HG02938 (cell line): ENCODE results near the gene PLEKHO2.
A peak's percentile ranks its signal among the peaks of the same experiment; 100 is the strongest.

Source experiments
- ATAC-seq: cut with Tn5 transposase; IDR thresholded peaks from one replicate; pipeline ENCODE4 v1.9.1; 2021; ENCODE audit warnings: mild to moderate bottlenecking, moderate library complexity; ENCODE audit not compliant: unreplicated experiment

PLEKHO2 gene

GRCh38 chr15:64891561-64891960, 49.8 kb downstream of the PLEKHO2 start:
- no peak for ATAC-seq

GRCh38 chr15:64892847-64893403, 51.2 kb downstream of the PLEKHO2 start:
- ATAC-seq: no peak

GRCh38 chr15:64893481-64894394, 52.0 kb downstream of the PLEKHO2 start:
- ATAC-seq: peak; percentile 48

- no peak for ATAC-seq
These were observed 52.8 kb downstream of the PLEKHO2 start for GRCh38 chr15:64894395-64895056.

GRCh38 chr15:64895285-64896065, 53.8 kb downstream of the PLEKHO2 start:
- ATAC-seq: no peak

GRCh38 chr15:64896371-64897069, 54.8 kb downstream of the PLEKHO2 start:
- no peak for ATAC-seq

- ATAC-seq: no peak
These were observed 55.8 kb downstream of the PLEKHO2 start for GRCh38 chr15:64897345-64897985.

GRCh38 chr15:64898406-64898805, 56.7 kb downstream of the PLEKHO2 start:
- no peak for ATAC-seq

- no peak for ATAC-seq
These were observed 59.4 kb downstream of the PLEKHO2 start for GRCh38 chr15:64901141-64901540.

GRCh38 chr15:64901914-64902313, 60.2 kb downstream of the PLEKHO2 start:
- ATAC-seq: no peak

GRCh38 chr15:64902863-64903262, 61.1 kb downstream of the PLEKHO2 start:
- ATAC-seq: no peak

- no peak for ATAC-seq
These were observed 61.7 kb downstream of the PLEKHO2 start for GRCh38 chr15:64903326-64903950.

- ATAC-seq: no peak
These were observed 62.5 kb downstream of the PLEKHO2 start for GRCh38 chr15:64904189-64904588.

- ATAC-seq: no peak
These were observed 63.6 kb downstream of the PLEKHO2 start for GRCh38 chr15:64905119-64905831.

- ATAC-seq: no peak
These were observed 64.2 kb downstream of the PLEKHO2 start for GRCh38 chr15:64905941-64906340.

GRCh38 chr15:64906402-64906801, 64.7 kb downstream of the PLEKHO2 start:
- ATAC-seq: no peak

- no peak for ATAC-seq
These were observed 66.3 kb downstream of the PLEKHO2 start for GRCh38 chr15:64907991-64908390.

GRCh38 chr15:64909546-64909945, 67.8 kb downstream of the PLEKHO2 start:
- ATAC-seq: no peak
